Ovary (tissue), 9 donors: Measurements from ENCODE around the gene GTF2F1. TPM values are rescaled to one million over a fixed set of nuclear protein-coding genes. Genes with fewer than 3 reads are reported as not detected.

Experiments
- DNase-seq, 5 donors: peaks; one replicate each; pipeline ENCODE4 v3.0.0-alpha.2; 2019 to 2020
- H3K27ac ChIP-seq, 2 donors: fragments of 200-600 bp; one replicate each; pipeline versions ENCODE4 v1.5.1 to v1.8.0; 2019 to 2022
- H3K27me3 ChIP-seq: fragments of 200-600 bp; one replicate; pipeline ENCODE4 v1.8.0; 2022
- H3K36me3 ChIP-seq: fragments of 200-600 bp; sonication (generic); one replicate; pipeline ENCODE4 v1.5.1; 2019
- H3K4me1 ChIP-seq: one replicate; pipeline ENCODE4 v1.8.1; 2013; ENCODE audit warnings: mild to moderate bottlenecking, moderate library complexity; ENCODE audit not compliant: insufficient read depth
- H3K4me3 ChIP-seq: fragments of 200-600 bp; sonication (generic); one replicate; pipeline ENCODE4 v1.5.1; 2017
- H3K9me3 ChIP-seq, 2 donors: fragments of 200-600 bp in 1 of 2; sonication (generic) in 1 of 2; one replicate each; pipeline versions ENCODE4 v1.5.1 to v1.8.1; 2013 to 2019; ENCODE audit warnings: mild to moderate bottlenecking in 1 of 2, moderate library complexity in 1 of 2
- CTCF ChIP-seq, 3 donors: fragments of 450-650 bp in 2 of 3; fragments of 200-600 bp in 1 of 3; IDR thresholded peaks; one replicate each; pipeline versions ENCODE4 v1.5.1 to v1.8.0; 2016 to 2022; ENCODE audit warnings: antibody characterized with exemption in 3 of 3, mild to moderate bottlenecking in 1 of 3
- EP300 ChIP-seq: sonication (generic); formaldehyde crosslinking; IDR thresholded peaks from one replicate; pipeline ENCODE4 v1.6.1; 2017; ENCODE audit warnings: antibody characterized with exemption
- POLR2A ChIP-seq: fragments of 450-650 bp; IDR thresholded peaks from one replicate; pipeline ENCODE4 v1.6.1; 2017; ENCODE audit warnings: antibody characterized with exemption, mild to moderate bottlenecking, moderate library complexity
- WGBS, 3 donors: extraction: QIAGEN DNeasy Blood & Tissue Kit in 1 of 3; methylation state at CpG; one replicate each; pipeline versions ENCODE4 v1.1.5 to v1.1.7; 2013 to 2017; 5-methylcytosine and 5-hydroxymethylcytosine counted together
- intact Hi-C, 4 donors: fragments of 100-400 bp; cut with DNase I; formaldehyde crosslinking; loops; one replicate each; pipeline versions ENCODE4 v1.11.0 to v1.15.1; 2022 to 2023
- polyA plus RNA-seq, 2 donors: library from polyadenylated mRNA; stranded (reverse); fragments of 200-250 nt in 1 of 2; fragments of 350-450 nt in 1 of 2; fragmentation: Illumina TruSeq in 1 of 2; extraction: RNeasy Lipid Tissue Mini Kit (QIAGEN cat#74804) in 1 of 2; gene quantifications; one replicate each; pipeline ENCODE4 v1.2.3, GENCODE V29; 2013 to 2014
- total RNA-seq, 7 donors: library from RNA; depleted of rRNA in 2 of 7; stranded (reverse); fragments of >200 nt in 2 of 7; fragmentation: NEBNext Ultra II Directional in 3 of 7; extraction: Animal tissue kit (Norgen Biotek cat#: 25700) in 3 of 7; gene quantifications; one replicate each; pipeline versions ENCODE4 v1.1.0 to v1.2.4, GENCODE V29; 2016 to 2023
- donor health status: DM: no; HTN: no; CAD: no; lungs with moderate emphysema.
- donor health status: DM: no; HTN: no; CAD: no.
- donor health status: Bipolar disorder and iron deficiency.
- donor health status: DM: yes; HTN: yes; CAD: no.
- donor health status: DM: no; HTN: no; CAD: no.
- donor health status: DM: yes; HTN: yes; CAD: no.

Gene GTF2F1
- total and polyA plus RNA-seq, 9 donors: 41.2 to 95.0 (median 66.9) TPM

GRCh38 chr19:6418562-6418932, 25.6 kb upstream of the GTF2F1 start:
- no peaks in the 10 kb centered on the region for H3K36me3 ChIP-seq
- no peak overlapping the region for H3K4me3 ChIP-seq
- TF ChIP-seq EP300: no peak
- TF ChIP-seq POLR2A: no peak
- TF ChIP-seq CTCF (IDR thresholded peaks at IDR 0.05): no peak
- WGBS, 3 donors: 81 to 91% (median 85%) methylated on average over 17 to 19 of the region's 19 CpGs
- no peaks in the 10 kb centered on the region for H3K9me3 ChIP-seq
- intact Hi-C loops: no loop called here
- no peak for DNase-seq
- no peaks in the 10 kb centered on the region for H3K27me3 ChIP-seq
- no peak overlapping the region for H3K27ac ChIP-seq
- peaks cover 3% of the 10 kb centered on the region for H3K4me1 ChIP-seq

GRCh38 chr19:6417713-6418561, 25.0 kb upstream of the GTF2F1 start:
- WGBS, 3 donors: 64 to 67% (median 66%) methylated on average over 32 to 33 of the region's 33 CpGs
- H3K27ac ChIP-seq: no peak overlapping the region
- no peak for TF ChIP-seq POLR2A
- TF ChIP-seq EP300: no peak
- TF ChIP-seq CTCF (IDR thresholded peaks at IDR 0.05): no peak
- H3K4me1 ChIP-seq: peaks cover 1% of the 10 kb centered on the region
- no peaks in the 10 kb centered on the region for H3K27me3 ChIP-seq
- no peaks in the 10 kb centered on the region for H3K9me3 ChIP-seq
- no peaks in the 10 kb centered on the region for H3K36me3 ChIP-seq
- no peak overlapping the region for H3K4me3 ChIP-seq
- peak in 1 of 5 donors; percentile 45 for DNase-seq
- intact Hi-C loops: no loop called here

- no peak overlapping the region for H3K4me3 ChIP-seq
- DNase-seq: no peak
- peaks cover 3% of the 10 kb centered on the region for H3K4me1 ChIP-seq
- 82 to 88% (median 87%) methylated on average over 24 to 29 of the region's 29 CpGs for WGBS, 3 donors
- H3K27ac ChIP-seq: no peak overlapping the region
- no peaks in the 10 kb centered on the region for H3K27me3 ChIP-seq
- no peaks in the 10 kb centered on the region for H3K36me3 ChIP-seq
- TF ChIP-seq POLR2A (no peak), EP300 (no peak), CTCF (IDR thresholded peaks at IDR 0.05) (no peak)
- no peaks in the 10 kb centered on the region for H3K9me3 ChIP-seq
- intact Hi-C loops: no loop called here
Observed at GRCh38 chr19:6416658-6417405, 23.9 kb upstream of the GTF2F1 start.

- H3K36me3 ChIP-seq: no peaks in the 10 kb centered on the region
- no peaks in the 10 kb centered on the region for H3K9me3 ChIP-seq
- H3K4me3 ChIP-seq: no peak overlapping the region
- peaks cover 3% of the 10 kb centered on the region for H3K4me1 ChIP-seq
- no peaks in the 10 kb centered on the region for H3K27me3 ChIP-seq
- intact Hi-C loops: no loop called here
- H3K27ac ChIP-seq: no peak overlapping the region
- WGBS, 3 donors: 87 to 90% (median 89%) methylated on average over 32 of the region's 32 CpGs
- DNase-seq: no peak
- TF ChIP-seq CTCF (IDR thresholded peaks at IDR 0.05) (no peak), EP300 (no peak), POLR2A (no peak)
Observed at GRCh38 chr19:6415591-6416190, 22.7 kb upstream of the GTF2F1 start.
